Type B pancreatic cell (in vitro differentiated cells): ENCODE data around the gene PNLIPRP1. TPM values are rescaled to one million over a fixed set of nuclear protein-coding genes. Genes with fewer than 3 reads are reported as not detected.

ENCODE experiments used
- DNase-seq: peaks from one replicate; pipeline ENCODE4 v3.0.0; 2021; ENCODE audit warnings: mixed read lengths; ENCODE audit not compliant: unreplicated experiment; ENCODE audit errors: extremely low spot score
- H3K27ac Mint-ChIP-seq: 2 replicates; pipeline ENCODE4 v1.8.0; 2021; ENCODE audit warnings: mild to moderate bottlenecking, mixed read lengths
- H3K27me3 Mint-ChIP-seq: 2 replicates; pipeline ENCODE4 v1.8.0; 2021; ENCODE audit warnings: mixed read lengths
- H3K36me3 Mint-ChIP-seq: 2 replicates; pipeline ENCODE4 v1.8.0; 2021; ENCODE audit warnings: mixed read lengths
- H3K4me1 Mint-ChIP-seq: one replicate; pipeline ENCODE4 v1.8.0; 2021; ENCODE audit warnings: mixed read lengths; ENCODE audit not compliant: unreplicated experiment
- H3K4me3 Mint-ChIP-seq: 2 replicates; pipeline ENCODE4 v1.8.0; 2021; ENCODE audit warnings: mild to moderate bottlenecking, mixed read lengths
- H3K9me3 Mint-ChIP-seq: 2 replicates; pipeline ENCODE4 v1.8.0; 2021; ENCODE audit warnings: mixed read lengths
- CTCF ChIP-seq: fragments of 200-600 bp; sonication (generic); conservative IDR thresholded peaks from 2 replicates; pipeline ENCODE4 v1.5.0; 2021; ENCODE audit warnings: antibody characterized with exemption, mild to moderate bottlenecking
- total RNA-seq: library from RNA; stranded (reverse); gene quantifications from 2 replicates; pipeline ENCODE4 v1.2.1, GENCODE V29; 2021; ENCODE audit warnings: low replicate concordance

PNLIPRP1 gene
- total RNA-seq, 1 donor from 2014 or later, result not detected

- no peaks in the 10 kb centered on the region for H3K9me3 Mint-ChIP-seq
- peaks cover 14% of the 10 kb centered on the region for H3K27me3 Mint-ChIP-seq
- no peaks in the 10 kb centered on the region for H3K36me3 Mint-ChIP-seq
- no peaks in the 10 kb centered on the region for H3K4me1 Mint-ChIP-seq
- no peak overlapping the region for H3K4me3 Mint-ChIP-seq
- DNase-seq, result no peak
- TF ChIP-seq CTCF, result no peak
- H3K27ac Mint-ChIP-seq, result no peak overlapping the region
Observed at GRCh38 chr10:116553378-116553980, 37.3 kb upstream of the PNLIPRP1 start.

- H3K27me3 Mint-ChIP-seq, result peaks cover 14% of the 10 kb centered on the region
- no peak for DNase-seq
- H3K36me3 Mint-ChIP-seq, result no peaks in the 10 kb centered on the region
- H3K4me3 Mint-ChIP-seq, result no peak overlapping the region
- no peaks in the 10 kb centered on the region for H3K9me3 Mint-ChIP-seq
- TF ChIP-seq CTCF, result no peak
- no peak overlapping the region for H3K27ac Mint-ChIP-seq
- no peaks in the 10 kb centered on the region for H3K4me1 Mint-ChIP-seq
Observed at GRCh38 chr10:116554628-116555027, 36.1 kb upstream of the PNLIPRP1 start.

GRCh38 chr10:116555880-116556279 is 34.9 kb upstream of the PNLIPRP1 start:
- Mint-ChIP-seq H3K4me3 (no peak overlapping the region), H3K9me3 (no peaks in the 10 kb centered on the region), H3K36me3 (no peaks in the 10 kb centered on the region), H3K27ac (no peak overlapping the region), H3K27me3 (peaks cover 14% of the 10 kb centered on the region), H3K4me1 (no peaks in the 10 kb centered on the region)
- DNase-seq, result no peak
- TF ChIP-seq CTCF, result no peak

GRCh38 chr10:116557305-116557880 is 33.4 kb upstream of the PNLIPRP1 start:
- H3K4me3 Mint-ChIP-seq, result no peak overlapping the region

GRCh38 chr10:116565534-116565933 is 25.2 kb upstream of the PNLIPRP1 start:
- peaks cover 16% of the 10 kb centered on the region for H3K27me3 Mint-ChIP-seq
- DNase-seq, result no peak
- no peaks in the 10 kb centered on the region for H3K36me3 Mint-ChIP-seq
- no peak overlapping the region for H3K27ac Mint-ChIP-seq
- H3K4me3 Mint-ChIP-seq, result no peak overlapping the region
- no peaks in the 10 kb centered on the region for H3K9me3 Mint-ChIP-seq
- no peaks in the 10 kb centered on the region for H3K4me1 Mint-ChIP-seq
- no peak for TF ChIP-seq CTCF

More at GRCh38 chr10:116557305-116557880, 33.4 kb upstream of the PNLIPRP1 start:
- Mint-ChIP-seq H3K27me3 (peaks cover 14% of the 10 kb centered on the region), H3K27ac (no peak overlapping the region), H3K9me3 (no peaks in the 10 kb centered on the region), H3K36me3 (no peaks in the 10 kb centered on the region), H3K4me1 (no peaks in the 10 kb centered on the region)
- TF ChIP-seq CTCF, result no peak
- DNase-seq, result no peak
